Spleen (tissue), 7 donors: ENCODE measurements around the gene FAAH2.

ENCODE experiments used
- CTCF ChIP-seq, 11 experiments: fragments of 200-600 bp in 7 of 11; fragments of 450-650 bp in 4 of 11; sonication (generic) in 4 of 11; IDR thresholded peaks in 8 of 11; conservative IDR thresholded peaks in 3 of 11; 1 replicate in 7 of 11; 2 replicates in 4 of 11; pipeline versions ENCODE4 v1.4.0 to v1.8.0; 2016 to 2021; ENCODE audit warnings: antibody characterized with exemption in 11 of 11, inconsistent platforms in 4 of 11, mild to moderate bottlenecking in 1 of 11
- POLR2A ChIP-seq, 3 donors: fragments of 450-650 bp; IDR thresholded peaks; one replicate each; pipeline ENCODE4 v1.5.1; 2017; ENCODE audit warnings: antibody characterized with exemption in 3 of 3, mild to moderate bottlenecking in 1 of 3
- donor health status: DM: no; HTN: no; CAD: no; lungs with moderate emphysema.
- donor health status: DM: no; HTN: no; CAD: no.
- donor health status: DM: no; HTN: no; CAD: no.

DNA sequence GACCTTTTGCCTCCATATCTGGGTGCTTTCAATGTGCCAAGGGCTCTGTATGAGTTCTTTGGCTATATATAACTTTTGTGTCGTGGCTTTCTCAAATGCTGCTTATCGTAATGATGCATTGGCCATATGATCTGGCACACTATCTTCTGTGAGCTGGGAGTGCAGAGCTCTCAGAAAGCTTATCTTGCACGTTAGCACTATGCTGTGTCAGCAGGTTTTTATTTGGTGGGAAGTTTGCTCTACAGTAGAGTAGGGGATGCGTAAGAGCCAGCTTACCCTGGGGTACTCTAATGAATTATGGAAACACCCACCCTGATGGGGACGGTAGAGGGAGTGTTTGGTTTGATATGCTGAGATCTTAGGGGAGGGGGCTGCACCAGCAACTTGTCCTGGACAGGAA lies 119.6 kb downstream of the FAAH2 start:
- TF ChIP-seq CTCF (IDR thresholded peaks at IDR 0.05 in 8 of 11, conservative IDR thresholded peaks at IDR 0.05 in 3 of 11) (no peak), POLR2A (IDR thresholded peaks at IDR 0.05) (no peak)
